Pancreas (tissue), 10 donors: ENCODE data around the gene AK2. TPM values are rescaled to one million over a fixed set of nuclear protein-coding genes. Genes with fewer than 3 reads are reported as not detected.

ENCODE experiments used
- ATAC-seq, 4 donors: fragments of 200-7000 bp; cut with Tn5 transposase; one replicate each; pipeline versions ENCODE4 v1.8.0 to v1.9.1; 2020; ENCODE audit warnings: mild to moderate bottlenecking in 4 of 4, moderate library complexity in 4 of 4
- DNase-seq, 6 donors: peaks; one replicate each; pipeline ENCODE4 v3.0.0-alpha.2; 2020
- FAIRE-seq: peaks from 2 replicates; lab custom pipeline; 2012; peaks lifted over from hg19 to GRCh38; lab: Jason Lieb, UNC
- H3K27ac ChIP-seq, 4 donors: fragments of 200-600 bp; sonication (generic); 1 replicate in 3 of 4; 2 replicates in 1 of 4; pipeline versions ENCODE4 v1.5.0 to v1.8.0; 2020
- H3K27me3 ChIP-seq, 4 donors: fragments of 200-600 bp; one replicate each; pipeline ENCODE4 v1.8.0; 2021
- H3K36me3 ChIP-seq, 3 donors: fragments of 200-600 bp; sonication (generic) in 1 of 3; one replicate each; pipeline versions ENCODE4 v1.5.0 to v1.8.0; 2020 to 2021
- H3K4me1 ChIP-seq, 3 donors: fragments of 200-600 bp; one replicate each; pipeline ENCODE4 v1.8.0; 2021
- H3K4me3 ChIP-seq, 4 donors: fragments of 200-600 bp; sonication (generic) in 2 of 4; one replicate each; pipeline versions ENCODE4 v1.5.0 to v1.8.0; 2020 to 2021
- H3K9me3 ChIP-seq, 4 donors: fragments of 200-600 bp; one replicate each; pipeline ENCODE4 v1.8.0; 2021
- CTCF ChIP-seq, 4 donors: fragments of 200-600 bp; sonication (generic) in 3 of 4; IDR thresholded peaks; one replicate each; pipeline versions ENCODE4 v1.5.0 to v1.8.0; 2021; ENCODE audit warnings: antibody characterized with exemption in 4 of 4
- WGBS, 2 donors: extraction: QIAGEN DNeasy Blood & Tissue Kit; methylation state at CpG; one replicate each; pipeline ENCODE4 v1.1.7; 2013; 5-methylcytosine and 5-hydroxymethylcytosine counted together
- intact Hi-C, 3 donors: fragments of 100-400 bp; cut with DNase I; formaldehyde crosslinking; loops; one replicate each; pipeline versions ENCODE4 v1.11.1 to v1.14.2; 2022
- polyA plus RNA-seq, 2 donors: library from polyadenylated mRNA; stranded (reverse); fragments of 200-250 nt; gene quantifications; one replicate each; pipeline ENCODE4 v1.2.3, GENCODE V29; 2013
- total RNA-seq, 6 donors: library from RNA; stranded (reverse); fragmentation: NEBNext Ultra II Directional in 4 of 6; extraction: Animal tissue kit (Norgen Biotek cat#: 25700) in 4 of 6; gene quantifications; one replicate each; pipeline versions ENCODE4 v1.2.1 to v1.2.4, GENCODE V29; 2021 to 2023
- donor health status: healthy with polysubstance abuse.
- donor health status: DM: no; HTN: no; CAD: no; lungs with moderate emphysema.
- donor health status: DM: no; HTN: no; CAD: no.
- donor health status: control.
- donor health status: control.
- donor health status: Bipolar disorder and iron deficiency.
- donor health status: DM: yes; HTN: yes; CAD: no.
- donor health status: DM: no; HTN: no; CAD: no.
- donor health status: DM: no; HTN: no; CAD: no.
- donor health status: DM: yes; HTN: yes; CAD: no.

Gene AK2
- total and polyA plus RNA-seq, 8 donors, result 40.5 to 78.7 (median 61.4) TPM

GRCh38 chr1:33012165-33012564, 24.5 kb downstream of the AK2 start:
- H3K27me3 ChIP-seq, result no peaks in the 10 kb centered on the region
- FAIRE-seq (no peak), DNase-seq (no peak), ATAC-seq (no peak)
- 78 to 80% methylated on average over 3 of the region's 3 CpGs for WGBS, 2 donors
- no peak for TF ChIP-seq CTCF (IDR thresholded peaks at IDR 0.05)
- H3K4me1 ChIP-seq, result peaks cover 20 to 61% (median 34%) of the 10 kb centered on the region in 3 donors
- H3K9me3 ChIP-seq, result no peaks in the 10 kb centered on the region
- peaks cover 0 to 5% (median 4%) of the 10 kb centered on the region in 3 donors for H3K36me3 ChIP-seq
- no peak overlapping the region for H3K4me3 ChIP-seq
- intact Hi-C loops, result no loop called here
- H3K27ac ChIP-seq, result peak overlapping the region in 3 of 4 donors; percentile 1 to 79 (median 70)

GRCh38 chr1:33010932-33011731, 25.6 kb downstream of the AK2 start:
- H3K4me3 ChIP-seq, result no peak overlapping the region
- peaks cover 0 to 4% (median 4%) of the 10 kb centered on the region in 3 donors for H3K36me3 ChIP-seq
- DNase-seq (peak in 5 of 6 donors; percentile 53 to 92 (median 68)), ATAC-seq (peak; percentile 79 to 87 (median 84)), FAIRE-seq (no peak)
- H3K27ac ChIP-seq, result peak overlapping the region in 3 of 4 donors; percentile 35 to 79 (median 70)
- H3K9me3 ChIP-seq, result no peaks in the 10 kb centered on the region
- no peak for TF ChIP-seq CTCF (IDR thresholded peaks at IDR 0.05)
- intact Hi-C loops, result no loop called here
- H3K27me3 ChIP-seq, result no peaks in the 10 kb centered on the region
- 23 to 36% methylated on average over 5 of the region's 5 CpGs for WGBS, 2 donors
- H3K4me1 ChIP-seq, result peaks cover 24 to 65% (median 34%) of the 10 kb centered on the region in 3 donors

GRCh38 chr1:33009561-33009960, 27.1 kb downstream of the AK2 start:
- TF ChIP-seq CTCF (IDR thresholded peaks at IDR 0.05), result no peak
- WGBS, 2 donors, result 12 to 19% methylated on average over 1 of the region's 1 CpG
- H3K36me3 ChIP-seq, result peaks cover 0 to 4% (median 4%) of the 10 kb centered on the region in 3 donors
- DNase-seq (peak in 1 of 6 donors; percentile 58), ATAC-seq (peak in 1 of 4 donors; percentile 43), FAIRE-seq (no peak)
- H3K4me3 ChIP-seq, result no peak overlapping the region
- intact Hi-C loops, result no loop called here
- H3K4me1 ChIP-seq, result peaks cover 33 to 65% (median 34%) of the 10 kb centered on the region in 3 donors
- H3K27ac ChIP-seq, result peak overlapping the region in 2 of 4 donors; percentile 70 to 79
- H3K27me3 ChIP-seq, result no peaks in the 10 kb centered on the region
- H3K9me3 ChIP-seq, result no peaks in the 10 kb centered on the region

GRCh38 chr1:33008051-33008914, 28.4 kb downstream of the AK2 start:
- no peaks in the 10 kb centered on the region for H3K36me3 ChIP-seq
- no peak for TF ChIP-seq CTCF (IDR thresholded peaks at IDR 0.05)
- H3K27me3 ChIP-seq, result no peaks in the 10 kb centered on the region
- DNase-seq (peak in 3 of 6 donors; percentile 65 to 79 (median 65)), ATAC-seq (peak; percentile 52 to 63 (median 58)), FAIRE-seq (no peak)
- peak overlapping the region in 2 of 4 donors; percentile 70 to 79 for H3K27ac ChIP-seq
- 60 to 62% methylated on average over 13 of the region's 13 CpGs for WGBS, 2 donors
- H3K4me3 ChIP-seq, result no peak overlapping the region
- peaks cover 33 to 65% (median 34%) of the 10 kb centered on the region in 3 donors for H3K4me1 ChIP-seq
- intact Hi-C loops, result no loop called here
- no peaks in the 10 kb centered on the region for H3K9me3 ChIP-seq
